Psoas muscle (tissue), 8 donors: ENCODE results near the gene NFIB. TPM values are rescaled to one million over a fixed set of nuclear protein-coding genes. Genes with fewer than 3 reads are reported as not detected.

Experiments
- ATAC-seq, 4 donors: fragments of 200-7000 bp; cut with Tn5 transposase; one replicate each; pipeline ENCODE4 v1.9.1; 2020; ENCODE audit warnings: moderate library complexity in 3 of 4, mild to moderate bottlenecking in 2 of 4
- DNase-seq, 2 donors: peaks; one replicate each; pipeline ENCODE4 v3.0.0-alpha.2; 2020
- H3K27ac ChIP-seq: fragments of 200-600 bp; one replicate; pipeline ENCODE4 v1.8.0; 2022
- H3K27me3 ChIP-seq, 3 donors: fragments of 200-600 bp in 1 of 3; one replicate each; pipeline versions ENCODE4 v1.6.1 to v1.8.0; 2013 to 2022; ENCODE audit warnings: low read length in 2 of 3, mild to moderate bottlenecking in 2 of 3, moderate library complexity in 1 of 3; ENCODE audit not compliant: insufficient read depth in 3 of 3
- H3K36me3 ChIP-seq, 2 donors: fragments of 200-600 bp in 1 of 2; one replicate each; pipeline versions ENCODE4 v1.6.1 to v1.8.0; 2013 to 2022; ENCODE audit warnings: low read depth in 1 of 2, mild to moderate bottlenecking in 1 of 2, moderate library complexity in 1 of 2; ENCODE audit not compliant: insufficient read depth in 1 of 2
- H3K4me1 ChIP-seq: fragments of 200-600 bp; one replicate; pipeline ENCODE4 v1.8.0; 2022
- H3K4me3 ChIP-seq: fragments of 200-600 bp; one replicate; pipeline ENCODE4 v1.8.0; 2022; ENCODE audit warnings: mild to moderate bottlenecking
- H3K9me3 ChIP-seq: fragments of 200-600 bp; one replicate; pipeline ENCODE4 v1.8.0; 2022
- WGBS, 3 donors: extraction: QIAGEN DNeasy Blood & Tissue Kit; methylation state at CpG; one replicate each; pipeline versions ENCODE4 v1.1.6 to v1.1.7; 2013; 5-methylcytosine and 5-hydroxymethylcytosine counted together
- intact Hi-C, 2 donors: fragments of 100-400 bp; cut with DNase I; formaldehyde crosslinking; loops; one replicate each; pipeline versions ENCODE4 v1.11.0 to v1.14.2; 2022
- polyA plus RNA-seq, 3 donors: library from polyadenylated mRNA; stranded (reverse); fragments of 200-250 nt; gene quantifications; one replicate each; pipeline ENCODE4 v1.2.3, GENCODE V29; 2013
- total RNA-seq, 4 donors: library from RNA; stranded (reverse); fragmentation: NEBNext Ultra II Directional in 2 of 4; extraction: Animal tissue kit (Norgen Biotek cat#: 25700) in 2 of 4; gene quantifications; one replicate each; pipeline versions ENCODE4 v1.2.1 to v1.2.4, GENCODE V29; 2021 to 2023
- TF ChIP-seq, protein P1 (sequence below): fragments of 200-600 bp; IDR thresholded peaks from one replicate; pipeline ENCODE4 v1.8.0; 2022; ENCODE audit warnings: antibody characterized with exemption
- donor health status: healthy with polysubstance abuse.
- donor health status: DM: no; HTN: no; CAD: no; lungs with moderate emphysema.
- donor health status: Bipolar disorder and iron deficiency.
- donor health status: healthy.
- donor health status: DM: yes; HTN: yes; CAD: no.
- donor health status: DM: no; HTN: no; CAD: no.
- donor health status: DM: no; HTN: no; CAD: no.
- donor health status: DM: yes; HTN: yes; CAD: no.

Gene NFIB
- total and polyA plus RNA-seq, 7 donors: 5.8 to 65.1 (median 35.0) TPM

DNA sequence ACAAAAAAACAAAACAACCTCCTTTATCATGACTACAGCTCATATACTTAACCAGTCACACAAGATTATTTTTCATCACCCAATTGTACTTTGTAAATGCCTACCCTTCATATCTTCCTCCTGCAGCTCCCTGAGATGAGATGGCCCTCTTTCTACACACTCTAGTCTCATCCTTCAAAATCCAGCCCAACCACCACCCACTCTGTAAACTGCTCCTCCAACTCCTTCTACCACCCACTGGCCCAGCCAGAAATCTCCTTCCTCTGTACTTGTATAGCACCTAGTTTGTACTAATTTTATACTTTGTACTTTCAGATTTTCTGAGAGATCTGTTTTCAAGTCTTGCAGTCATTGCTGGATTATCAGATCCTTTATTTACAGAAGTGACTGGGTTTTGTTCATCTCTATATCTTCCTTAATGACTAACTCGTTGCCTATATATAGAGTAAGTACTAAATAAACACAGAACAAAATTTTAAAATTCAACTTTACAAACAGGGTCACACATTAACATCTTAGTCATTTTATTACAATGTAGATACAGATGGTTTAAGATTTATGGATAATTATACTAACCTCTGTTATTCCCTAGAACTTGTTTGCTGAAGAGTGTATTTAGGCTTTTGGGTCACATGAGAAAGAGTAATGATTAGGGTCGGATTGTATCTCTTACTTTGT is 155.7 kb downstream of the NFIB start:
- ATAC-seq (no peak), DNase-seq (no peak)
- H3K27me3 ChIP-seq: no peaks in the 10 kb centered on the region
- intact Hi-C loops: no loop called here
- H3K27ac ChIP-seq: no peak overlapping the region
- peaks cover 56% of the 10 kb centered on the region for H3K4me1 ChIP-seq
- H3K36me3 ChIP-seq: no peaks in the 10 kb centered on the region
- H3K4me3 ChIP-seq: no peak overlapping the region
- TF ChIP-seq, protein P1, sequence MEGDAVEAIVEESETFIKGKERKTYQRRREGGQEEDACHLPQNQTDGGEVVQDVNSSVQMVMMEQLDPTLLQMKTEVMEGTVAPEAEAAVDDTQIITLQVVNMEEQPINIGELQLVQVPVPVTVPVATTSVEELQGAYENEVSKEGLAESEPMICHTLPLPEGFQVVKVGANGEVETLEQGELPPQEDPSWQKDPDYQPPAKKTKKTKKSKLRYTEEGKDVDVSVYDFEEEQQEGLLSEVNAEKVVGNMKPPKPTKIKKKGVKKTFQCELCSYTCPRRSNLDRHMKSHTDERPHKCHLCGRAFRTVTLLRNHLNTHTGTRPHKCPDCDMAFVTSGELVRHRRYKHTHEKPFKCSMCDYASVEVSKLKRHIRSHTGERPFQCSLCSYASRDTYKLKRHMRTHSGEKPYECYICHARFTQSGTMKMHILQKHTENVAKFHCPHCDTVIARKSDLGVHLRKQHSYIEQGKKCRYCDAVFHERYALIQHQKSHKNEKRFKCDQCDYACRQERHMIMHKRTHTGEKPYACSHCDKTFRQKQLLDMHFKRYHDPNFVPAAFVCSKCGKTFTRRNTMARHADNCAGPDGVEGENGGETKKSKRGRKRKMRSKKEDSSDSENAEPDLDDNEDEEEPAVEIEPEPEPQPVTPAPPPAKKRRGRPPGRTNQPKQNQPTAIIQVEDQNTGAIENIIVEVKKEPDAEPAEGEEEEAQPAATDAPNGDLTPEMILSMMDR: no peak
- 80 to 88% (median 86%) methylated on average over 2 of the region's 2 CpGs for WGBS, 3 donors
- no peaks in the 10 kb centered on the region for H3K9me3 ChIP-seq

DNA sequence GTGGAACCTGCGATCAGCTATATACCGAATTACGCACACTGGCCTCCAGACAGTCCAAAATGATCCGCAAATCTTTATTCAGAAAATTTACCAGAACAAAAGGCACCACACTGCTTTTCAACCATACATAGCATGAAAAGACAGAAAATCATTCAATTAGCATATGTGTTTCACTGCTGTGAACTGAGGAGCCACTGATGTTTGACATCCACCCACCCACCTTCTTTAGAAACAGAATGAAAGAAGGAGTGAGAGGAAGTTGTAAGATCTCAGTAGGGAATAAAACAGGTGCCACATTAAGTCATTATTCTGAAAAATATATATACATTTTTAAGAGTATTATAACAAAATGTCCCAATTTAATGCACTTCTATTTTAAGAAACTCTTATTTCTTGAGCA is 156.8 kb downstream of the NFIB start:
- no peaks in the 10 kb centered on the region for H3K27me3 ChIP-seq
- intact Hi-C loops: no loop called here
- H3K4me1 ChIP-seq: peaks cover 66% of the 10 kb centered on the region
- WGBS, 3 donors: 95 to 99% (median 97%) methylated on average over 4 of the region's 4 CpGs
- DNase-seq: no peak
- H3K4me3 ChIP-seq: no peak overlapping the region
- no peak overlapping the region for H3K27ac ChIP-seq
- H3K36me3 ChIP-seq: no peaks in the 10 kb centered on the region
- no peak for ATAC-seq
- H3K9me3 ChIP-seq: no peaks in the 10 kb centered on the region
- TF ChIP-seq, protein P1: no peak

DNA sequence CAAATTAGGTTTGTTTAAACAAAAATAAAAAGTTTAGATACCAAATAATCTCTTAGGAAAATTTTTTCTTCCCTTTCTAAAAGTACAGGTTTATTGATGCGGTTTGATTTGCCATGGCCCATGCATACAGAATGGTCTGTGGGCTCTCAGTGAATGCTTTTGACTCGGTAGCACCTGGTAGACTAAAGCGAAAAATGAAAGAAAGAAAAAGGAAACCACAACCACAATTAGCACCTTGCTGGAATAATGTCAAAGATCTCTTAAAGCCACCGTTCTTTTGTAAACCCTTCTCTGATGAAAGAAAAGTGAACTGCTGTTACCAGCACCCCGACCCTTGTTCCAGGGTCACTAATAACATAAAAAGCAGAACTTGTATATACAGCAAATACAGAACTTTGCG is 157.9 kb downstream of the NFIB start:
- Histone ChIP-seq H3K27ac (no peak overlapping the region), H3K36me3 (no peaks in the 10 kb centered on the region), H3K27me3 (no peaks in the 10 kb centered on the region), H3K4me1 (peaks cover 66% of the 10 kb centered on the region), H3K4me3 (no peak overlapping the region), H3K9me3 (no peaks in the 10 kb centered on the region)
- ATAC-seq (no peak), DNase-seq (no peak)
- TF ChIP-seq, protein P1: no peak
- intact Hi-C loops: no loop called here
- 77 to 83% (median 78%) methylated on average over 6 of the region's 6 CpGs for WGBS, 3 donors

DNA sequence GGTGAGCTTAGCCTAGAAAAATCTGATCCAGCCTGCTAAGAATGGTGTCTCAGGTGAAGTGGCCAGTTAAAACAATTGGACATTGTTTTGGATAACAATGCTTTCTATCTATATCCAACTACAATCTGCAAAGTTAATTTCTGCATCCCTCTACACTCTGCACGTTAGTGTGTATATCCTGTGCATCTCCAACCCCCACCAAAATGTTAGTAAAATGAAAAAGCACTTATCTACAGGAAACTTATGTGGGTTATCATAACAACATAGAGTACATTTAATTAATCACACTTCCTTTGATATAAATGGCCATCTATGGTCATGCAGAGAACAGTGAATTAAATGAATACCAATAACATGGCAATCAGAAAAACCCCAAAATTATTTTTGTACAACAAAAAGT is 158.7 kb downstream of the NFIB start:
- TF ChIP-seq, protein P1: no peak
- Histone ChIP-seq H3K27ac (no peak overlapping the region), H3K4me3 (no peak overlapping the region), H3K36me3 (no peaks in the 10 kb centered on the region), H3K27me3 (no peaks in the 10 kb centered on the region), H3K9me3 (no peaks in the 10 kb centered on the region), H3K4me1 (peaks cover 60% of the 10 kb centered on the region)
- 63 to 71% (median 63%) methylated on average over 1 of the region's 1 CpG for WGBS, 3 donors
- DNase-seq (no peak), ATAC-seq (no peak)
- intact Hi-C loops: no loop called here

DNA sequence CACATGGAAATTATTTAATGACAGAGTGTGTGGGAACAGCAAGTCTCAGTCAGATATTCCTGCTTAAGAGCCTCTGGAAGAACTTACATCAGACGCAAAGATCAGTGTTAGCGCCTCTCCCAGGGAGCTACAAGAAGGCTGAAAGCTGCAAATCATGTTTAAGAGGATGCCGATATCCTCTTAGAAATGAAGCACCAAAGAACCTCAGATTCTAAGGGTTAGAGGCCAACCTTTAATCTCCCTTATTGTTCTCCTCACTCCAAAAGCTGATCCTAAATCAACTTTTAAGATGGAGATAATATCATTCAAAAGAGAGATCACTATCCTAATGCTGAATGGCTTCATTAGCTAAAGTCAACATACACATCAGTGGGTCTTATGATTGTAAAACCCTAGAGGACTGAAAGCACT is 160.6 kb downstream of the NFIB start:
- Histone ChIP-seq H3K27me3 (no peaks in the 10 kb centered on the region), H3K9me3 (no peaks in the 10 kb centered on the region), H3K36me3 (no peaks in the 10 kb centered on the region), H3K4me3 (no peak overlapping the region), H3K27ac (peak overlapping the region; percentile 9), H3K4me1 (peaks cover 43% of the 10 kb centered on the region)
- ATAC-seq (no peak), DNase-seq (no peak)
- WGBS, 3 donors: 41 to 54% (median 52%) methylated on average over 3 of the region's 3 CpGs
- TF ChIP-seq, protein P1: no peak
- intact Hi-C loops: no loop called here
